ENCODE results near the gene PSMD9.

PSMD9 gene

GRCh38 chr12:121955258-121956237 lies 67.0 kb downstream of the PSMD9 start:
- no peak for DNase-seq (ENCODE audit: low spot score)

- no peak for DNase-seq (ENCODE audit: low spot score)
Measured at GRCh38 chr12:121957861-121958515, 69.4 kb downstream of the PSMD9 start.

- no peak for DNase-seq (ENCODE audit: low spot score)
Measured at GRCh38 chr12:121958541-121959240, 70.1 kb downstream of the PSMD9 start.

- no peak for DNase-seq (ENCODE audit: low spot score)
Measured at GRCh38 chr12:121960541-121960940, 72.0 kb downstream of the PSMD9 start.

- no peak for DNase-seq (ENCODE audit: low spot score)
Measured at GRCh38 chr12:121961195-121961879, 72.7 kb downstream of the PSMD9 start.

- DNase-seq (ENCODE audit: low spot score): no peak
Measured at GRCh38 chr12:121963341-121964018, 74.9 kb downstream of the PSMD9 start.

GRCh38 chr12:121964813-121965643 lies 76.4 kb downstream of the PSMD9 start:
- no peak for DNase-seq (ENCODE audit: low spot score)

GRCh38 chr12:121966959-121967358 lies 78.4 kb downstream of the PSMD9 start:
- DNase-seq (ENCODE audit: low spot score): no peak

Measured in LoVo (cell line).